Keratinocyte (primary cell): ENCODE data around the gene PGAP6. TPM values are rescaled to one million over a fixed set of nuclear protein-coding genes. Genes with fewer than 3 reads are reported as not detected.

ENCODE experiments used
- DNase-seq: peaks from one replicate; pipeline ENCODE4 v3.0.0-alpha.2; 2011; ENCODE audit warnings: low read depth, missing footprints, low spot score
- FAIRE-seq: peaks from 2 replicates; lab custom pipeline; 2011; peaks lifted over from hg19 to GRCh38; lab: Jason Lieb, UNC
- H2AFZ ChIP-seq: 2 replicates; pipeline ENCODE4 v1.6.0; 2012; ENCODE audit warnings: low read length, control low read depth, inconsistent platforms; ENCODE audit not compliant: control insufficient read depth
- H3K27ac ChIP-seq: 2 replicates; pipeline ENCODE4 v1.5.1; 2011; ENCODE audit warnings: low read length; ENCODE audit not compliant: control insufficient read depth, insufficient read depth
- H3K27me3 ChIP-seq: 3 replicates; pipeline ENCODE4 v1.6.0; 2011; ENCODE audit warnings: low read length; ENCODE audit not compliant: control insufficient read depth, insufficient read depth; ENCODE audit errors: extremely low read depth
- H3K36me3 ChIP-seq, 2 experiments: 2 replicates in 1 of 2; 3 replicates in 1 of 2; pipeline ENCODE4 v1.5.1; 2011; ENCODE audit warnings: low read length in 2 of 2, mild to moderate bottlenecking in 1 of 2; ENCODE audit not compliant: control insufficient read depth in 2 of 2, insufficient read depth in 2 of 2; ENCODE audit errors: extremely low read depth in 1 of 2
- H3K4me1 ChIP-seq: 3 replicates; pipeline ENCODE4 v1.5.1; 2011; ENCODE audit warnings: low read length; ENCODE audit not compliant: control insufficient read depth, insufficient read depth; ENCODE audit errors: extremely low read depth
- H3K4me2 ChIP-seq: 3 replicates; pipeline ENCODE4 v1.6.0; 2011; ENCODE audit warnings: low read depth, low read length; ENCODE audit not compliant: control insufficient read depth, insufficient read depth; ENCODE audit errors: extremely low read depth
- H3K4me3 ChIP-seq, 3 experiments: fragments of 200-600 bp in 1 of 3; sonication (generic) in 1 of 3; 2 replicates in 2 of 3; 3 replicates in 1 of 3; pipeline ENCODE4 v1.5.1; 2011 to 2016; ENCODE audit warnings: low read length in 3 of 3, mild to moderate bottlenecking in 3 of 3, control low read depth in 2 of 3, inconsistent platforms in 1 of 3, low read depth in 1 of 3, mixed read lengths in 1 of 3, mixed run types in 1 of 3, moderate library complexity in 1 of 3; ENCODE audit not compliant: control insufficient read depth in 2 of 3, insufficient read depth in 2 of 3; ENCODE audit errors: extremely low read depth in 1 of 3
- H3K79me2 ChIP-seq: 2 replicates; pipeline ENCODE4 v1.6.0; 2012; ENCODE audit warnings: low read length; ENCODE audit not compliant: control insufficient read depth, insufficient read depth
- H3K9ac ChIP-seq: 3 replicates; pipeline ENCODE4 v1.6.0; 2011; ENCODE audit warnings: low read length; ENCODE audit not compliant: control insufficient read depth, insufficient read depth; ENCODE audit errors: extremely low read depth
- H3K9me1 ChIP-seq: 3 replicates; pipeline ENCODE4 v1.6.0; 2011; ENCODE audit warnings: low read length; ENCODE audit not compliant: control insufficient read depth, insufficient read depth; ENCODE audit errors: extremely low read depth
- H3K9me3 ChIP-seq: 2 replicates; pipeline ENCODE4 v1.5.1; 2012; ENCODE audit warnings: low read depth, low read length; ENCODE audit not compliant: control insufficient read depth
- H4K20me1 ChIP-seq: 3 replicates; pipeline ENCODE4 v1.6.0; 2011; ENCODE audit warnings: low read length; ENCODE audit not compliant: control insufficient read depth, insufficient read depth; ENCODE audit errors: extremely low read depth
- CTCF ChIP-seq, 3 experiments: IDR thresholded peaks in 1 of 3; conservative IDR thresholded peaks in 1 of 3; optimal IDR thresholded peaks in 1 of 3; 2 replicates in 2 of 3; 3 replicates in 1 of 3; pipeline versions ENCODE3 to v1.5.1; 2011; ENCODE audit warnings: low read length in 3 of 3, mild to moderate bottlenecking in 3 of 3, moderate library complexity in 2 of 3, control low read depth in 1 of 3, inconsistent platforms in 1 of 3; ENCODE audit not compliant: insufficient read depth in 2 of 3; ENCODE audit errors: extremely low read depth in 1 of 3
- EZH2 ChIP-seq: IDR thresholded peaks from one replicate; pipeline ENCODE4 v1.6.1; 2012; ENCODE audit warnings: inconsistent platforms, mild to moderate bottlenecking, low read length, moderate library complexity
- dilution Hi-C: fragments of 300-500 bp; cut with MboI; formaldehyde crosslinking; loops from one replicate; pipeline ENCODE4 v1.7.0; 2020; ENCODE audit warnings: low sequenced_read_pairs; ENCODE audit not compliant: extremely low pct_ligation_motif_present
- polyA plus RNA-seq, 5 experiments: library from polyadenylated mRNA; depleted of rRNA in 3 of 5; stranded (reverse) in 3 of 5; stranded (forward) in 1 of 5; unstranded in 1 of 5; fragments of >200 nt; gene quantifications; 1 replicate in 1 of 5; 2 replicates in 3 of 5; 3 replicates in 1 of 5; pipeline versions ENCODE4 v1.2.1 to v1.2.3, GENCODE V29; 2011 to 2012; ENCODE audit warnings: missing spikeins in 2 of 5, low read depth in 1 of 5, low replicate concordance in 1 of 5

The PGAP6 gene
- polyA plus RNA-seq, 1 donor (not counting 4 experiments of a cell fraction or from before 2014, with no cell fraction given): 25.5 TPM

GRCh38 chr16:401468-402348 is 19.9 kb upstream of the PGAP6 start, which contains the start of gene DECR2:
TSS of gene DECR2 (plus strand) at chr16:401885. CDS start at chr16:401964, 79 bp downstream.
- DNase-seq (no peak), FAIRE-seq (no peak)
- H3K9me3 ChIP-seq: no peaks in the 10 kb centered on the region

DNA sequence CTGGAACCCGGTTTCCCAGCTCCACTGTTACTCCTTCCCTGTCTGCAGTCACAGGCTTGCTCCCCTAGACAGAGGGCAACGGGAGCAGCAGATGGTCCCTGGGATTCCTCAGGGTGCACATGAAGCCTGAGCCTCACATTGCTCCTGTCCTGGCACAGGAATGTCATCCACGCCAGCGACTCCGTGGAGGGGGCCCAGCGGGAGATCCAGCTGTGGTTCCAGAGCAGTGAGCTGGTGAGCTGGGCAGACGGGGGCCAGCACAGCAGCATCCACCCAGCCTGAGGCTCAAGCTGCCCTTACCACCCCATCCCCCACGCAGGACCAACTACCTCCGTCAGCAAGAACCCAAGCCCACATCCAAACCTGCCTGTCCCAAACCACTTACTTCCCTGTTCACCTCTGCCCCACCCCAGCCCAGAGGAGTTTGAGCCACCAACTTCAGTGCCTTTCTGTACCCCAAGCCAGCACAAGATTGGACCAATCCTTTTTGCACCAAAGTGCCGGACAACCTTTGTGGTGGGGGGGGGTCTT is 18.3 kb upstream of the PGAP6 start:
- no peak for FAIRE-seq
- Histone ChIP-seq H2AFZ (no peak overlapping the region), H3K27me3 (no peaks in the 10 kb centered on the region), H3K36me3 (peaks cover 2 to 7% of the 10 kb centered on the region in 2 experiments), H3K9me3 (no peaks in the 10 kb centered on the region), H3K27ac (no peak overlapping the region), H3K9ac (no peak overlapping the region), H3K4me1 (peaks cover 7% of the 10 kb centered on the region), H3K9me1 (no peaks in the 10 kb centered on the region), H3K79me2 (no peaks in the 10 kb centered on the region), H4K20me1 (no peaks in the 10 kb centered on the region), H3K4me2 (peak overlapping the region; percentile 82), H3K4me3 (peak overlapping the region in 1 of 3 experiments; percentile 85)
- no peak for TF ChIP-seq EZH2
- no peak for TF ChIP-seq CTCF (optimal IDR thresholded peaks at IDR 0.05 in 1 of 3, IDR thresholded peaks at IDR 0.05 in 1 of 3, conservative IDR thresholded peaks at IDR 0.05 in 1 of 3; ENCODE audit: extremely low read depth in 1 of 3, insufficient read depth in 2 of 3, low read length in 3 of 3)
- dilution Hi-C loops: no loop called here
- DNase-seq: no peak

More at GRCh38 chr16:401468-402348, 19.9 kb upstream of the PGAP6 start, which contains the start of gene DECR2:
- no peak for TF ChIP-seq EZH2
- peak; percentile 28 to 59 (median 42) for TF ChIP-seq CTCF (optimal IDR thresholded peaks at IDR 0.05 in 1 of 3, IDR thresholded peaks at IDR 0.05 in 1 of 3, conservative IDR thresholded peaks at IDR 0.05 in 1 of 3; ENCODE audit: extremely low read depth in 1 of 3, insufficient read depth in 2 of 3, low read length in 3 of 3)
- no peaks in the 10 kb centered on the region for H3K79me2 ChIP-seq
- peak within 1 kb of the TSS; percentile 75 to 87 (median 85) for H3K4me3 ChIP-seq
- H3K9me1 ChIP-seq: no peaks in the 10 kb centered on the region
- peak within 1 kb of the TSS; percentile 83 for H3K9ac ChIP-seq
- H3K36me3 ChIP-seq: peaks cover 2 to 7% of the 10 kb centered on the region in 2 experiments
- dilution Hi-C loops: no loop called here
- H3K27me3 ChIP-seq: no peaks in the 10 kb centered on the region
- no peaks in the 10 kb centered on the region for H4K20me1 ChIP-seq
- peak within 1 kb of the TSS; percentile 86 for H2AFZ ChIP-seq
- peak within 1 kb of the TSS; percentile 85 for H3K4me2 ChIP-seq
- H3K27ac ChIP-seq: peak within 1 kb of the TSS; percentile 66
- H3K4me1 ChIP-seq: peaks cover 7% of the 10 kb centered on the region
